GM12864 (cell line): Measurements from ENCODE around the gene SLAMF6.

ENCODE experiments used
- DNase-seq: peaks from one replicate; pipeline ENCODE4 v3.0.0-alpha.2; 2011; ENCODE audit warnings: low read depth
- H3K4me3 ChIP-seq: 2 replicates; pipeline ENCODE4 v1.5.1; 2011; ENCODE audit warnings: mild to moderate bottlenecking, low read depth, low read length, control low read depth
- TF ChIP-seq, protein P1 (sequence below): IDR thresholded peaks from 2 replicates; pipeline ENCODE4 v1.5.1; 2011; ENCODE audit warnings: low read depth, mild to moderate bottlenecking, moderate library complexity, low read length, control low read depth, inconsistent platforms; ENCODE audit errors: missing control alignments

SLAMF6 gene

DNA sequence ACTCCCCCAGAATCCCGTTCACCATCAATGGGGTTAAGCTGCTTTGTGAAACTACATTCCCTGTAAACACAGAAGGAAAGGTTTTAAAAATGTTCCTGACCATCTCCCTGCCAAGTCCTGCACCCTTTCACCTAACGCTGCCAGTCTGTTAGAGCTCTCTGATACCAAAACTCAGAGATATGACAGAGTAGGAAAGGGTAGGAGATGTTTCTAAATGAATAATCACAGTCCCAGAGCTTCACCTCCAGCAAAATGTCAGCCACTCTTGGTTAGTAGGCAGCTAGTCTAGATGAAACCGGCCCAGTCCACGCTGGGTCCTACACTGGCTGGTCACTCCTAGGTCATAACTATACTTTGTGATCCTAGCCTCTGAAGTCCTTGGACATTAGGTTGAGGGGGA, 26.7 kb downstream of the SLAMF6 start:
- TF ChIP-seq, protein P1, sequence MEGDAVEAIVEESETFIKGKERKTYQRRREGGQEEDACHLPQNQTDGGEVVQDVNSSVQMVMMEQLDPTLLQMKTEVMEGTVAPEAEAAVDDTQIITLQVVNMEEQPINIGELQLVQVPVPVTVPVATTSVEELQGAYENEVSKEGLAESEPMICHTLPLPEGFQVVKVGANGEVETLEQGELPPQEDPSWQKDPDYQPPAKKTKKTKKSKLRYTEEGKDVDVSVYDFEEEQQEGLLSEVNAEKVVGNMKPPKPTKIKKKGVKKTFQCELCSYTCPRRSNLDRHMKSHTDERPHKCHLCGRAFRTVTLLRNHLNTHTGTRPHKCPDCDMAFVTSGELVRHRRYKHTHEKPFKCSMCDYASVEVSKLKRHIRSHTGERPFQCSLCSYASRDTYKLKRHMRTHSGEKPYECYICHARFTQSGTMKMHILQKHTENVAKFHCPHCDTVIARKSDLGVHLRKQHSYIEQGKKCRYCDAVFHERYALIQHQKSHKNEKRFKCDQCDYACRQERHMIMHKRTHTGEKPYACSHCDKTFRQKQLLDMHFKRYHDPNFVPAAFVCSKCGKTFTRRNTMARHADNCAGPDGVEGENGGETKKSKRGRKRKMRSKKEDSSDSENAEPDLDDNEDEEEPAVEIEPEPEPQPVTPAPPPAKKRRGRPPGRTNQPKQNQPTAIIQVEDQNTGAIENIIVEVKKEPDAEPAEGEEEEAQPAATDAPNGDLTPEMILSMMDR = no peak
- DNase-seq = no peak
- no peak overlapping the region for H3K4me3 ChIP-seq

DNA sequence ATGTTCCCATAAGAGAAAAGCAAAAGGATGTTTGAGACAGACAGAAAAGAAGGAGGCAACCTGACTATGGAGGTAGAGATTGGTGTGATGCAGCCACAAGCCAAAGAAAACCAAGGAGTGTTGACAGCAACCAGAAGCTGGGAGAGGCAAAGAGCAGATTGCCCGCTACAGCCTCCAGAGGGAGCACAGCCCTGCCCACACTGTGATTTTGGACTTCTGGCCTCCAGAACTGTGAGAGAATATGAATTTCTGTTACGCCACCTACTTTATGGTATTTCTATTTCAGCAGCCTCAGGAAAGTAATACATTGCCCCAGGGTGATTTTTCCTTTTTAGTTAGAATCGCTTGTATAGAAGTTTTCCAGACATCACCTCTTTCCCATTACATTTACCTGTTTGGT, 28.4 kb downstream of the SLAMF6 start:
- H3K4me3 ChIP-seq = no peak overlapping the region
- TF ChIP-seq, protein P1 = peak; percentile 34
- no peak for DNase-seq

DNA sequence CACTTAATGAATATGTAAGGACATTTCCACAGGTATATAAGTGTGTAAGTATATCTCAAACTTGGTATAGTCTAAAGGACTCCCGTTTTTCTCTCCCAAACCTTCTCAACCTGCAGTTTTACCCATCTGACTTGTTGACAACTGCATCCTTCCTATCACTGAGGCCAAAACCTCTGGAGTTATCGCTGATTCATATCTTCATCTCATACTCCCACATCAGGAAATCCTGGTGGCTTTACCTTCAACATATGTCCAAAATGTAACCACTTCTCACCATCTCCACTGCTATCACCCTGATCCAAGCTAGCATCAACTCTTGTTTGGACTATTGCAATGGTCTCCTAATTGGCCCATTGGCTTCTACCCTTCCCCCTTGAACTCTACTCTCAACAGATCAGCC, 30.4 kb downstream of the SLAMF6 start:
- DNase-seq = no peak
- no peak overlapping the region for H3K4me3 ChIP-seq
- TF ChIP-seq, protein P1 = no peak

- TF ChIP-seq, protein P1 = no peak
- H3K4me3 ChIP-seq = no peak overlapping the region
- DNase-seq = no peak
Measured at GRCh38 chr1:160491981-160492380, 31.1 kb downstream of the SLAMF6 start.

- H3K4me3 ChIP-seq = no peak overlapping the region
- DNase-seq = no peak
- TF ChIP-seq, protein P1 = no peak
Measured at GRCh38 chr1:160491017-160491416, 32.0 kb downstream of the SLAMF6 start.

- H3K4me3 ChIP-seq = no peak overlapping the region
- TF ChIP-seq, protein P1 = no peak
- DNase-seq = no peak
Measured at GRCh38 chr1:160489513-160490261, 33.4 kb downstream of the SLAMF6 start.
